ENCODE measurements around the gene TRIM22.
"Not testable (repeated sequence)": the region's sequence is repeated elsewhere in the genome, so short reads cannot be mapped to it uniquely, and the experiment has no call there.

Gene TRIM22

DNA sequence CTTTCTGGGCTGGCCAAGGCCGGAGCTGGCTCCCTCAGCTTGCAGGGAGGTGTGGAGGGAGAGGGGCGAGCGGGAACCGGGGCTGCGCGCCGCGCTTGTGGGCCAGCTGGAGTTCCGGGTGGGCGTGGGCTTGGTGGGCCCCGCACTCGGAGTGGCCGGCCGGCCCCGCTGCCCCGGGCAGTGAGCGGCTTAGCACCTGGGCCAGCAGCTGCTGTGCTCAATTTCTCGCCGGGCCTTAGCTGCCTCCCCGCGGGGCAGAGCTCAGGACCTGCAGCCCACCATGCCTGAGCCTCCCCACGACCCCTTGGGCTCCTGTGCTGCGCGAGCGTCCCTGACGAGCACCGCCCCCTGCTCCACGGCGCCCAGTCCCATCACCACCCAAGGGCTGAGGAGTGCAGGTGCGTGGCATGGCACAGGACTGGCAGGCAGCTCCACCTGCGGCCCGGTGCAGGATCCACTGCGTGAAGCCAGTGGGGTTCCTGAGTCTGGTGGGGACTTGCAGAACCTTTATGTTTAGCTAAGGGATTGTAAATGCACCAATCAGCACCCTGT, 6.6 kb upstream of the TRIM22 start:
- H3K27me3 Mint-ChIP-seq, H3K9me3 Mint-ChIP-seq, H3K4me3 Mint-ChIP-seq: not testable (repeated sequence)
- Mint-ChIP-seq H3K27ac (peak overlapping the region; percentile 92), H3K36me3 (ENCODE audit: low read depth) (peaks cover 39% of the 10 kb centered on the region), H3K4me1 (ENCODE audit: low read depth) (peaks cover 50% of the 10 kb centered on the region)
- intact Hi-C loops (cut with micrococcal nuclease): loop anchor here (5.0 to 10.0 kb wide), 2 partner anchors 129 to 552 kb away; partner anchors contain the start of genes CNGA4 and FHIP1B

DNA sequence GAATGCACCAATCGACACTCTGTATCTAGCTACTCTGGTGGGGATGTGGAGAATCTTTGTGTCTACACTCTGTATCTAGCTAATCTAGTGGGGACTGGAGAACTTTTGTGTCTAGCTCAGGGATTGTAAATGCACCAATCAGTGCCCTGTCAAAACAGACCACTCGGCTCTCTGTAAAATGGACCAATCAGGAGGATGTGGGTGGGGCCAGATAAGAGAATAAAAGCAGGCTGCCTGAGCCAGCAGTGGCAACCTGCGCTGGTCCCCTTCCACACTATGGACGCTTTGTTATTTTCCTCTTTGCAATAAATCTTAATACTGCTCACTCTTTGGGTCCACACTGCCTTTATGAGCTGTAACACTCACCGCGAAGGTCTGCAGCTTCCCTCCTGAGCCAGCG, 6.0 kb upstream of the TRIM22 start:
- peaks cover 33% of the 10 kb centered on the region for H3K36me3 Mint-ChIP-seq (ENCODE audit: low read depth)
- not testable (repeated sequence) for H3K9me3 Mint-ChIP-seq, H3K27me3 Mint-ChIP-seq
- intact Hi-C loops (cut with micrococcal nuclease): loop anchor here (1.0 to 10.0 kb wide), 3 partner anchors 9 to 551 kb away; partner anchors contain the start of genes CNGA4 and FHIP1B
- peaks cover 47% of the 10 kb centered on the region for H3K4me1 Mint-ChIP-seq (ENCODE audit: low read depth)
- H3K27ac Mint-ChIP-seq: peak overlapping the region; percentile 92
- H3K4me3 Mint-ChIP-seq: peak overlapping the region; percentile 91

DNA sequence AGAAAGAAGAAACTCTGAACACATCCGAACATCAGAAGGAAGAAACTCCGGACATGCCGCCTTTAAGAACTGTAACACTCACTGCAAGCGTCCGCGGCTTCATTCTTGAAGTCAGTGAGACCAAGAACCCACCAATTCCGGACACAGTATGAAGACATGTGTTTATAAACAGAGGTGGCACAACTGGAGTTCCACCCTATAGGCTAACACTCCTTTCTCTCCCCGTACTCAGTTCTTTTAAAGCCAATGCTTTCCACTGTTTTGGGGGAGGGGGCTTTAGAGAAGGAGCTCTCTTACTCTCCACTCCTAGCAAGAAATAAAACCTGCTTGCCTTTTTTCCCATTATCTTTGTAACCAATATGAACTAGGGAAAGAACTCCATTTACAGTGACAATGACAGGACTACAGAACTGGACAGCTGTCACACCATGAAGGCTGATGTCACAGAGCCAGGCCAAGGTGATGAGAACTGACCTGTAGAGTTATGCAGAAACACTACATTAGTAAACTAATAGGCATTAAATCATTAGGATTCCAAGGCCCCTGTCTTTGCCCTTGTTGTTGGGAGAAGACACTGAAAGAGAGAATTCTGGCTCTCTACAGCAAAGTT, 5.4 kb upstream of the TRIM22 start:
- Mint-ChIP-seq H3K27ac (peak overlapping the region; percentile 92), H3K4me3 (peak overlapping the region; percentile 91), H3K36me3 (ENCODE audit: low read depth) (peaks cover 30% of the 10 kb centered on the region), H3K4me1 (ENCODE audit: low read depth) (peaks cover 45% of the 10 kb centered on the region), H3K27me3 (no peaks in the 10 kb centered on the region), H3K9me3 (no peaks in the 10 kb centered on the region)
- intact Hi-C loops (cut with micrococcal nuclease): loop anchor here (1.0 to 10.0 kb wide), 3 partner anchors 8 to 551 kb away; partner anchors contain the start of genes CNGA4 and FHIP1B

DNA sequence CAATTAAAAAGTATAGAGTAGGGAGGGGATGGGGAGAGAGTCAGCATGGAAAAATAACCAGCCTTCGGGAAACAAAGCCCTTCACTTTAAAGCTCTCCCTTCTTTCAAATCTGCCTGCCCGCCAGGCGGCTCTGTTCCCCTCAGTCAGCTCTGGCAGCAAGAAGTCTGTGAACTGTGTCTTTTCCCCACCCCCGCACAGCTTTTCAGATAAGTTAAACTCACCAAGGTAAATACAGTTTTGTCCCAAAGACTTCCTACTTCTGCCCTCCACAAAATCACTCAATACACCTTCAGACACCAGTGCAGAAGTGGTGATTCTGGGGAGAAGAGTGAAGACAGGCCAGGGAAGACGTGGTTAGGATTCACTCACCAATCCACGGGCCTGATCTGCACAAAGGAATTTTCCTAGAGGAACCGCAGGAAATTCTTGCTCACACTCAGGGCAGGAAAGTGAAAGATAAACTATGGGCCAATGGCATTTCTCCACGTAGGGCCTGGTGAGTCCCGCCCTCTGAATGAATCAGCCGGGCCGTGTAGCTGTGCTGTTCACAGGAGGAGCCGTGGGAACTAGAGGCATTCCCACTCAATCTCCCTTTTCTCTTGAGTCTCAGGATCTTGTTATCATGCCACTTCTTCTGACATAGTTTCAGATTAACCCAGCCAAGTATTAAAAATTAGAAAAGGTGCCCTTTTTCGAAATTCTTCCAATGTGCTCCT, 4.8 kb upstream of the TRIM22 start, which contains the start of gene TRIM5:
Gene TRIM5 (minus strand): TSS at position 429 of the 717 bp plus-strand sequence. CDS start 4,897 bp downstream, outside the sequence.
- Mint-ChIP-seq H3K4me3 (peak within 1 kb of the TSS; percentile 91), H3K27ac (peak within 1 kb of the TSS; percentile 92), H3K9me3 (no peaks in the 10 kb centered on the region), H3K4me1 (ENCODE audit: low read depth) (peaks cover 42% of the 10 kb centered on the region), H3K36me3 (ENCODE audit: low read depth) (peaks cover 26% of the 10 kb centered on the region), H3K27me3 (no peaks in the 10 kb centered on the region)
- intact Hi-C loops (cut with micrococcal nuclease): loop anchor here (1.0 to 10.0 kb wide), 4 partner anchors 7 to 550 kb away; partner anchors contain the start of genes CNGA4, FHIP1B and TRIM34

DNA sequence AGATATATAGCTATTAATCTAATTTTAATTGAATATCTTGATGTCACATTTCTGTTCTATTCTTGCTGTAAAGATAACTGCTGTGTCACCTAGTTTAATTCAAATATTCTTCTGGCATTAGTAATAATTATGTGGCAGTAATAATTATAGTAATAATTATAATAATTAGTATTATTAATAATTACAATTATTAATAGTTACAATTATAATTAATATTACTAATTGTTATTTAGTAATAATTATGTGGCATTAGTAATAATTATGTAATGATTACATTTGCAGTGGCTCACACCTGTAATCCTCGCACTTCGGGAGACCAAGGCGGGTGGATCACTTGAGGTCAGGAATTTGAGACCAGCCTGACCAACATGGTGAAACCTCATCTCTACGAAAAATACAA, 3.2 kb upstream of the TRIM22 start:
- no peaks in the 10 kb centered on the region for H3K9me3 Mint-ChIP-seq
- no peaks in the 10 kb centered on the region for H3K27me3 Mint-ChIP-seq
- no peak overlapping the region for H3K4me3 Mint-ChIP-seq
- peaks cover 23% of the 10 kb centered on the region for H3K36me3 Mint-ChIP-seq (ENCODE audit: low read depth)
- H3K27ac Mint-ChIP-seq: no peak overlapping the region
- H3K4me1 Mint-ChIP-seq (ENCODE audit: low read depth): peaks cover 45% of the 10 kb centered on the region
- intact Hi-C loops (cut with micrococcal nuclease): loop anchor here (5.0 to 10.0 kb wide), 2 partner anchors 59 to 548 kb away; partner anchors contain the start of genes CNGA4, FHIP1B and TRIM34

DNA sequence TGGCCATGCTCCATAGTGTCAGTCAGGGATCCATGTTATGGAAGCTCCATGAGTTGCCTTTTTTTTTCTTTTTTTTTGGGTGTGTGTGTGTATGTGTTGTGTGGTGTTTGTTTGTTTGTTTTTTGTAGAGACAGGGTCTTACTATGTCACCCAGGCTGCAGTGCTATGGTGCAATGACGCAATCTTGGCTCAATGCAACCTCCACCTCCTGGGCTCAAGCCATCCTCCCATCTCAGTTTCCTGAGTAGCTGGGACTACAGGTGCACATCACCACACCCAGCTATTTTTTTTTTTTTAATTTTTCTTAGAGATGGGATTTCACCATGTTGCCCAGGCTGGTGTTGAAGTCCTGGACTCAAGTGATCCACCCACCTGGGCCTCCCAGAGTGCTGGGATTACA, 1.1 kb upstream of the TRIM22 start:
- H3K27me3 Mint-ChIP-seq: no peaks in the 10 kb centered on the region
- H3K4me1 Mint-ChIP-seq (ENCODE audit: low read depth): peaks cover 53% of the 10 kb centered on the region
- no peaks in the 10 kb centered on the region for H3K9me3 Mint-ChIP-seq
- H3K27ac Mint-ChIP-seq: no peak overlapping the region
- intact Hi-C loops (cut with micrococcal nuclease): loop anchor here (5.0 to 10.0 kb wide), 2 partner anchors 61 to 546 kb away; partner anchors contain the start of genes CNGA4, FHIP1B and TRIM34
- H3K4me3 Mint-ChIP-seq: no peak overlapping the region
- peaks cover 18% of the 10 kb centered on the region for H3K36me3 Mint-ChIP-seq (ENCODE audit: low read depth)

DNA sequence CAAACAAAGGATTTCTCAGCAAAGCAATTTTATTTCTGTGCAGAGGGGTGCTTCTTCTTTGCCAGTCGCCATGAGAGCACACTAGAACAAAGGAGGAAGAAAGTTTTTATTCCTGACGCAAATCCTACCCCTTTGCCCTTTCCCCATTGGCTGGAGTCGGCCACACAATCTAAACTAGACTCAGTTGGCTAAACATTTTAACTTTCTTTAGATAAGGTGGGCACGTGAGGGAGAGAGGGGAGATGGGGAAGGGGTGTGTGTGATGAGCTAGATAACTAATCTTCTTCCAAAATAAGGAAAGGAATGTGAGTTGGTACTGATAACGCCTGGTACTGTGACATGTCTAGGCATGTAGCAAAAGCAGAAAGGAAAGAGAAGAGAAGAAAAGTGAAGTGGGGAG, 626 bp downstream of the TRIM22 start:
- Mint-ChIP-seq H3K27me3 (no peaks in the 10 kb centered on the region), H3K27ac (peak overlapping the region; percentile 89), H3K4me3 (peak overlapping the region; percentile 80), H3K36me3 (ENCODE audit: low read depth) (peaks cover 16% of the 10 kb centered on the region), H3K9me3 (no peaks in the 10 kb centered on the region), H3K4me1 (ENCODE audit: low read depth) (peaks cover 61% of the 10 kb centered on the region)
- intact Hi-C loops (cut with micrococcal nuclease): no loop called here

DNA sequence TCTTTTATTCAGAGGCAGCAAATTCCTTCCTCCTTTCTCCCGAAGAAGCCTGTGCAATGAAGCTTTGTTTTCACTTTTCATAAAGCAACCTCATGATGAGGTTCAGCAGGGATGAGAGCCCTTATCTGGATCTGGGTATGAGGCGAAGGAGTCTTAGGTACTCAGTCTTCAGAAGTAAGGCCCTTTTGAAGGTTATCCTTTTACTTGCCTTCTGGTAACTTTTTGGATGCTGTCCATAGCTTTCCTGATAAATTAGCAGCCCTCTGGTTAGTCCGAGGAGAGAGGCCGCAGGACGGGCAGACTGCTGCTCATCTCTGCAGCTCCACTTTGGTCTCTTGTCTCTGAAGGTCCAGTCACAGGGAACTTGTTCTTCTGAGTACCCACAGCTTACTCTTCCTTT, 1.1 kb downstream of the TRIM22 start:
- peaks cover 59% of the 10 kb centered on the region for H3K4me1 Mint-ChIP-seq (ENCODE audit: low read depth)
- no peaks in the 10 kb centered on the region for H3K27me3 Mint-ChIP-seq
- H3K36me3 Mint-ChIP-seq (ENCODE audit: low read depth): peaks cover 20% of the 10 kb centered on the region
- peak overlapping the region; percentile 89 for H3K27ac Mint-ChIP-seq
- H3K9me3 Mint-ChIP-seq: no peaks in the 10 kb centered on the region
- H3K4me3 Mint-ChIP-seq: peak overlapping the region; percentile 80
- intact Hi-C loops (cut with micrococcal nuclease): no loop called here

DNA sequence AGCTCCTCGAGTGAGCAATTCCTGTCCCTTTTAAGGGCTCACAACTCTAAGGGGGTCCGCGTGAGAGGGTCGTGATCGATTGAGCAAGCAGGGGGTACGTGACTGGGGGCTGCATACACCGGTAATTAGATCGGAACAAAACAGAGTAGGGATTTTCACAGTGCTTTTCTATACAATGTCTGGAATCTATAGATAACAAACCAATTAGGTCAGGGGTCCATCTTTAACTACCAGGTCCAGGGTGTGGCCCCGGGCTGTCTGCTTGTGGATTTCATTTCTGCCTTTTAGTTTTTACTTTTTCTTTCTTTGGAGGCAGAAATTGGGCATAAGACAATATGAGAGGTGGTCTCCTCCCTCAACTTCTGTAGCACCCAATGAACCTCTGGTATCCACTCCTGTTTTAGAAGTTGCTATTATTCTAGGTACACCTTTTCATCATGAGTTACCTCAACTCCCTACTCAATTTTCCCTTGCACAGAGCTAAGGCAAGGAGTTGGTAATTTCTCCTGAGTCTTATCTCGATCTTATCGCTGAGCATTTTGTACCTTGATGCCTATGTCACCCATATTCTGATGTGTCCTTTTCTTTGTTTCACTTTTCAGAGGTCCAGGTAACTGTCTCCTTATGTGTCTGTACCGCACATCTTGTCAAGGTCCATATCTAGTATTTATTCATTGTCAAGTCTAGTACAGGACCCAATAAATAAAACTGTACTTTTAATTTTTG, 1.8 kb downstream of the TRIM22 start:
- Mint-ChIP-seq H3K36me3 (ENCODE audit: low read depth) (peaks cover 26% of the 10 kb centered on the region), H3K4me3 (peak overlapping the region; percentile 80), H3K4me1 (ENCODE audit: low read depth) (peaks cover 55% of the 10 kb centered on the region), H3K27ac (peak overlapping the region; percentile 89)
- H3K27me3 Mint-ChIP-seq; H3K9me3 Mint-ChIP-seq; intact Hi-C loops (cut with micrococcal nuclease): not testable (repeated sequence)

DNA sequence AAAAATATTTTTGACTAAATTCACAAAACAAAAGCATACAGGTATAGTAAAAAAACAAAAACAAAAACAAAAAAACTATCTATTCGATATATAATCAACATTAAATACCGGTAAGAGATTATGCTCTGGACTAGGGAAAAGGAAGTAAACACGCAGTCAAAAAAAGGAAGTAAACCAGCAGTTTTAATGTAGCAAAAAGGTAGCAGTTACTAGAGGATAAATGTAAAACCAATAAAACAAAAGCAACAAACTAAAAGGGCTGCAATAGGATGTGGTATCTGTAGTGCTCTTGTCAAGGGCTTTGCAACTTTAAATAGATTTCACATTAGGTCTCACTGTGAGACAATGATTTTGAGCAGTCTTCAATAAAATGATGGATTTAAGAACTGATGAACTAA, 2.4 kb downstream of the TRIM22 start:
- Mint-ChIP-seq H3K4me3 (peak overlapping the region; percentile 80), H3K4me1 (ENCODE audit: low read depth) (peaks cover 55% of the 10 kb centered on the region), H3K9me3 (no peaks in the 10 kb centered on the region), H3K27ac (peak overlapping the region; percentile 89), H3K36me3 (ENCODE audit: low read depth) (peaks cover 32% of the 10 kb centered on the region), H3K27me3 (no peaks in the 10 kb centered on the region)
- intact Hi-C loops (cut with micrococcal nuclease): loop anchor here (1.0 kb wide), 1 partner anchor 8 kb away; no protein-coding TSS in a partner anchor

DNA sequence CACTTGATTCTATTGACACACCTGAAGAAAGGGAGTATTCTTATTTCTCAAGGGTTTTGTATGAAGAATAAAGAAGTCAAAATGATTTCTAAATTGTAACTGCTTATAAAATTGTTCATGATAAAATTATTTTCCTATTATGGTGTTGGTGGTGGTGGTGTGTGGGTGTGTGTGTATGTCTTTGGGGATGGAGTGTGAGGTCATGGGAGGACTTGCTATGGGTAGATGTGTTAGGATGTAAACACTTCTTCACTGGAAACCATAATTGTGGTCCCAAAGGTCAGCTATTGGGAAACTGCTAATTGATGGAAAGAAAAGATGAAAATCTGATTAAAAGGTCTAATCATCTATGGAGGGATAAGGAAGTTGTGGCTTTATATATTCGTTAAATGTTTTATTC, 5.1 kb downstream of the TRIM22 start:
- H3K27me3 Mint-ChIP-seq: no peaks in the 10 kb centered on the region
- H3K4me1 Mint-ChIP-seq (ENCODE audit: low read depth): peaks cover 46% of the 10 kb centered on the region
- H3K27ac Mint-ChIP-seq: no peak overlapping the region
- intact Hi-C loops (cut with micrococcal nuclease): no loop called here
- H3K9me3 Mint-ChIP-seq: no peaks in the 10 kb centered on the region
- peaks cover 51% of the 10 kb centered on the region for H3K36me3 Mint-ChIP-seq (ENCODE audit: low read depth)
- H3K4me3 Mint-ChIP-seq: no peak overlapping the region

DNA sequence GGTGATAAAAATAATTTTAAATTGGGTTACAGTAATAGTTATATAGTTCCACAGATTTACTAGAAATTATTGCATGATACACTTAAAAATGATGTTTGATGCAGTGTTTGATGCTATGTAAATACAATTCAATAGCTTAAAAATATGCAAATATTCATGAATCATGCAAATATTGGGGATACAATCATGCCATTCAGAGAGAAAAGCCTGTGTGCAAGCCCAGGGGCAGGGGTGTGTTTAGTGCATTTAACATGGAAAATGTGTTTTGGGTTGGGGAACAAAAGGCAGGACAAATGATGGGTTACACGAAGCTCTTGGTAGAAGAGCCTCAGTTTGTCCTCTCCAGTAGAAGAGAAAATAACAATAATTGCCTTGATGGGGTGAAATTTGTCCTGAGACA, 6.0 kb downstream of the TRIM22 start:
- intact Hi-C loops (cut with micrococcal nuclease): no loop called here
- H3K4me1 Mint-ChIP-seq (ENCODE audit: low read depth): peaks cover 44% of the 10 kb centered on the region
- H3K4me3 Mint-ChIP-seq: no peak overlapping the region
- H3K36me3 Mint-ChIP-seq (ENCODE audit: low read depth): peaks cover 45% of the 10 kb centered on the region
- no peaks in the 10 kb centered on the region for H3K9me3 Mint-ChIP-seq
- H3K27ac Mint-ChIP-seq: peak overlapping the region; percentile 38
- no peaks in the 10 kb centered on the region for H3K27me3 Mint-ChIP-seq

DNA sequence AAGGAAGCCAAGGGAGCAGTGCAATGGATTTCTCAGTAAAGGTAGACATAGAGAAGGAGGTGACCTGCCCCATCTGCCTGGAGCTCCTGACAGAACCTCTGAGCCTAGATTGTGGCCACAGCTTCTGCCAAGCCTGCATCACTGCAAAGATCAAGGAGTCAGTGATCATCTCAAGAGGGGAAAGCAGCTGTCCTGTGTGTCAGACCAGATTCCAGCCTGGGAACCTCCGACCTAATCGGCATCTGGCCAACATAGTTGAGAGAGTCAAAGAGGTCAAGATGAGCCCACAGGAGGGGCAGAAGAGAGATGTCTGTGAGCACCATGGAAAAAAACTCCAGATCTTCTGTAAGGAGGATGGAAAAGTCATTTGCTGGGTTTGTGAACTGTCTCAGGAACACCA, 6.6 kb downstream of the TRIM22 start:
- H3K36me3 Mint-ChIP-seq (ENCODE audit: low read depth): peaks cover 45% of the 10 kb centered on the region
- H3K9me3 Mint-ChIP-seq: no peaks in the 10 kb centered on the region
- H3K27ac Mint-ChIP-seq: peak overlapping the region; percentile 38
- intact Hi-C loops (cut with micrococcal nuclease): no loop called here
- no peak overlapping the region for H3K4me3 Mint-ChIP-seq
- H3K4me1 Mint-ChIP-seq (ENCODE audit: low read depth): peaks cover 41% of the 10 kb centered on the region
- H3K27me3 Mint-ChIP-seq: no peaks in the 10 kb centered on the region

Data from dendritic cell treated with granulocyte-macrophage colony-stimulating factor and Interleukin-4, amounts not matched to agents 40 ng/mL and 50 ng/mL, for 4 days (primary cell).